ENCODE measurements around the gene KLKB1.
A peak's percentile ranks its signal among the peaks of the same experiment; 100 is the strongest.

DNA sequence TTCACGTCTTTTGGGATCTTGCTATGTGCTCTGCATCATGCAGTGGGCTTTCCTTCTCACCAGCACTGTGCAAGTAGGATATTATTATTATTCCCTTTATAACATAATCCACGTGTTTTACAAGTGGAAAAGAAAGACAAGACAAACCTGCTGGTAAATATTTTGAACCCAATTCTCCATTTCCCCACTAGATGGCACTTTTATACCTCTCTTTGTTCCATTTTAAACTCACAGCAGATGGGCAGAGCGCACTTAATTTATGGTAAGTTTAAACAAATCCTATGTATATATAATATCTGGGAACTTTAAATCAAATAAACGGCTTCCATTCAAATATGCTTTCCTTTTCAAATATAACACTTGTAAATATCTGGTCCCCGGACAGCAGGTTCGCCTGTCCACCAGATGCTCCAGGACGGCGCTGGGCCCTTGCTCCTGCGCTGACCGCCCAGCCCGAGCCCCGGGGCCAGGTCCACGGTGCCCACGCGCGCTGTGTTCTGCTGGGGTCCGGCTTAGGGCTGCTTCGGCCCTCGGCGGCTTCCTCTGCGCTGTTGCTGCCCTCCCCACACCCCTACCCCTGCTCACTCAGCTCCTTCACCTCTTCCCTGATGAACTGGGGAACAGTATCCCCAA is 69.8 kb downstream of the KLKB1 start:
- TF ChIP-seq, protein P1, sequence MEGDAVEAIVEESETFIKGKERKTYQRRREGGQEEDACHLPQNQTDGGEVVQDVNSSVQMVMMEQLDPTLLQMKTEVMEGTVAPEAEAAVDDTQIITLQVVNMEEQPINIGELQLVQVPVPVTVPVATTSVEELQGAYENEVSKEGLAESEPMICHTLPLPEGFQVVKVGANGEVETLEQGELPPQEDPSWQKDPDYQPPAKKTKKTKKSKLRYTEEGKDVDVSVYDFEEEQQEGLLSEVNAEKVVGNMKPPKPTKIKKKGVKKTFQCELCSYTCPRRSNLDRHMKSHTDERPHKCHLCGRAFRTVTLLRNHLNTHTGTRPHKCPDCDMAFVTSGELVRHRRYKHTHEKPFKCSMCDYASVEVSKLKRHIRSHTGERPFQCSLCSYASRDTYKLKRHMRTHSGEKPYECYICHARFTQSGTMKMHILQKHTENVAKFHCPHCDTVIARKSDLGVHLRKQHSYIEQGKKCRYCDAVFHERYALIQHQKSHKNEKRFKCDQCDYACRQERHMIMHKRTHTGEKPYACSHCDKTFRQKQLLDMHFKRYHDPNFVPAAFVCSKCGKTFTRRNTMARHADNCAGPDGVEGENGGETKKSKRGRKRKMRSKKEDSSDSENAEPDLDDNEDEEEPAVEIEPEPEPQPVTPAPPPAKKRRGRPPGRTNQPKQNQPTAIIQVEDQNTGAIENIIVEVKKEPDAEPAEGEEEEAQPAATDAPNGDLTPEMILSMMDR (conservative IDR thresholded peaks at IDR 0.05): peak; percentile 72
- no peak for TF ChIP-seq ZFX (IDR thresholded peaks at IDR 0.05)

All from C4-2B (cell line).